GM18951 (cell line): ENCODE data around the gene LKAAEAR1.

ENCODE experiments used
- POLR2A ChIP-seq: IDR thresholded peaks from 4 replicates; pipeline ENCODE4 v1.6.1; 2011; ENCODE audit warnings: mild to moderate bottlenecking; ENCODE audit not compliant: insufficient read length, insufficient read depth; ENCODE audit errors: extremely low read depth
- in situ Hi-C: fragments of 300-500 bp; cut with MboI; formaldehyde crosslinking; loops from one replicate; pipeline ENCODE4 v1.12.0; 2022; ENCODE audit warnings: low sequenced_read_pairs, mixed read lengths, inconsistent platforms; ENCODE audit not compliant: unreplicated experiment

Gene LKAAEAR1

DNA sequence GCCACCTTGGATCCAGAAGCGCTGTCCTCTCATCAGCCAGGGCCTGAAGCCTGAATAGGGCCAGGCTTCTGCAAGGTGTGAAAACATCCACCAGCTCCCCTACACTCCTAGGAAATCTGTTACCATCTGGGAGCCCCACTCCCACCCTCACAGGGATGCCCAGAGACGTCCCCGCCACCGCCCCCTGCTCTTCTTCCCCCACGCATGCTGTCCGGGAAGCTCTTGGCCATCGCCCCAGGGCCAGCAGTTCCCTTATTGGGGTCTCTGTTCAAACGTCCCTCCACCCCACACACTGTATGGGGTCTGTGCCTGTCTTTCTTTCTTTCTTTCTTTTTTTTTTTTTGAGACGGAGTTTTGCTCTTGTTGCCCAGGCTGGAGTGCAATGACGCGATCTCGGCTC is 8.6 kb downstream of the LKAAEAR1 start:
- no peak for TF ChIP-seq POLR2A
- in situ Hi-C loops, result no loop called here

DNA sequence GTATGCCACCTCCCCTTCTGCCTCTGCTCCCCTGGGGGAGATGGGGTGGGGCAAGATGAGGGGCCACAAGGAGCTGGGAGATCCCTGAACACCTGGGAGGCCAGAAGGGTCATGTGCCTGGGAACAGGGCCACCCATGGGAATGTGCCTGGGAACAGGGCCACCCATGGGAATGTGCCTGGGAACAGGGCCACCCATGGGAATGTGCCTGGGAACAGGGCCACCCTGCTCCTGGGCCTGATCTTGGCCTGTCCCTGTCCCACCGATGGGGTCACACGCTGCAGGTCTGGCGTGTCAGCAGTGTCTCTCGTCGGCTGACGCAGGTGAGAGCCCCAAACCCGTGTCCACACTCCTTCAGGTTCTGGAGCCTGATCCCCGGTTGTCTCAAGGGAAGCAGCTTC is 9.2 kb downstream of the LKAAEAR1 start:
- no peak for TF ChIP-seq POLR2A
- in situ Hi-C loops, result no loop called here

DNA sequence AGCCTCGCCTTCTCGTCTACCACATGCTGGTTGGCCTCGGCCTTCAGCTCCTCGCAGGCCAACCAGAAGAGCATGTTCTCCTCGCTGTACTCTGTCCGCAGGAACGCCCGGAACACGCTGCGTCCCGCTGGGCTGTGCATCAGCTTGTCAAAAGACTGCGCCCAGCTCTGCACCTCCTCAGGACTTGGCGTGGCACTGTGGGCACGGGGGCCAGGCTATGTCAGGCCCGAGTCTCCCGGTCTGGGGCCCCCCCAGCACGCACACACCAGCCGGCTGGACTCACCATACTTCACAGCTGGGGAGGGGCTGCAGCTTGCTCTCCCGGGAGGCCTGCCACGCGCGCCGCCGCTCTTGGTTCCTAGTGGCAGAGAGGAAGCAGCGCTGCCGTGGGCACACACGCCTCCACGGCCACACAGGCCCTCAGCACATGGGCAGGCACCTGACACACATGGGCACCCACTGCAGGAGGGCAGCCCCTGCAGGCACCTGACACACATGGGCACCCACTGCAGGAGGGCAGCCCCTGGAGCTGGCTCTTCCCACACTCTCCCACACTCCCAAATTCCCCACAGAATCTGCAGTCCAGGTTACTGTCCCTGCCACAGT is 9.9 kb downstream of the LKAAEAR1 start:
- no peak for TF ChIP-seq POLR2A
- in situ Hi-C loops, result no loop called here

DNA sequence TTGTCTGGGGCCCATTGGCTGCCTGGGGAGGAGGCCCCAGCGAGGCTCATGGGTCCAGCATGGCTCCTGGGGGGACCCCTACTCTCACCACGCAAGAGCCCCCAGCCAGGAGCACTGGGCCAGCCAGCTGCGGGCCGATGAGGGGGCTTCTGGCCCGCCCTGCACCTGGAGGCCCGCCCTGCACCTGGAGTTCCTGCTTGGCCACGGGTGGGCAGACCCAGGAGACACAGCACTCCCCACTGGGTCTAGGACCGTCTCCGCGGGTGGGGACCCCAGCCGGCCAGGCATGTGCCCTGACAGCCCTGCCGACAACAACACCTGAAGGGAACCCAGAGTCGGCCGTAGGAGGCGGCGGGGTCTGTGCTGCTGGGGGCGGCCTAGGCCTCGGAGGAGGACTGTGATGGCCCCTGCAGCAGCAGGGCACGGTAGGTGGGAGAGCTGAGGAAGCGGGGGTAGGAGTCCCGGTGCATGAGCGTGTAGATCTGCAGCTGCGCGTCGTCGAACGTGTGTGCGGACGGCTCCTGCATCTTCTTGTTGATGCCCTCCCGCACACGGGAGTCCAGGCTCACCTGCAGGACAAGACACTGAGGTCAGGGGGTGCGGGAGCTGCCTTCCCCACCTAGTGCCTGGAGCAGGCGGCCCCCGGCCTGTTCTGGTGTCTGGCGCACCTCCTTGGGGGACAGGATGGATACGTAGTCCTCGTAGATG is 10.6 kb downstream of the LKAAEAR1 start:
- TF ChIP-seq POLR2A, result no peak
- in situ Hi-C loops, result no loop called here

DNA sequence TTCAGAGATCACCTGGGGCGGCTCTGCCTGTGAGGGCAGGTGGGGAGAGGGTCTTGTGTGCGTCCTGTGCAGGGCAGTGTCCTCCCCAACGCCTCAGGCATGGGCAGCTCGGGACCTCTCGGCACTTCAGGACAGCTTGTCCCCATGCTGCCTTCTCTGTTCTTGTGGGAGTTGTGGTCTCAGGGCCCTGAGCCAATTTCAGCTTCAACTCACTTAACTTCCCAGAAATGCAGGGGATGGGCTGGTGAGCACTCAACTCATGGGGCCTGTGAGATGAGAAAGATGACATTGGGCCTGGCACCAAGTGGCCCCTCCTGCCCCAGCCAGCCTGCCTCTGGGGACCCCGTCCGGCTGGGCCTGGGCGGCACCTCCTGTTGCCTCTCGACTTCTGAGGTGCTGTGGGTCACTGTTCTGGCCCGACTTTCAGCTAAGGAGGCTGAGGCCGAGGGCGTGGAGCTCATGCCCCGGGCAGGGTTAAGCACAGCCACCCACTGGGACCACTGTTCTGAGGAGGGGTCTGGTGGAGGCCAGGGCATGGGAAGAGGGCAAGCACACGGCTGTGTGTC is 11.6 kb downstream of the LKAAEAR1 start:
- in situ Hi-C loops, result no loop called here
- TF ChIP-seq POLR2A, result no peak

DNA sequence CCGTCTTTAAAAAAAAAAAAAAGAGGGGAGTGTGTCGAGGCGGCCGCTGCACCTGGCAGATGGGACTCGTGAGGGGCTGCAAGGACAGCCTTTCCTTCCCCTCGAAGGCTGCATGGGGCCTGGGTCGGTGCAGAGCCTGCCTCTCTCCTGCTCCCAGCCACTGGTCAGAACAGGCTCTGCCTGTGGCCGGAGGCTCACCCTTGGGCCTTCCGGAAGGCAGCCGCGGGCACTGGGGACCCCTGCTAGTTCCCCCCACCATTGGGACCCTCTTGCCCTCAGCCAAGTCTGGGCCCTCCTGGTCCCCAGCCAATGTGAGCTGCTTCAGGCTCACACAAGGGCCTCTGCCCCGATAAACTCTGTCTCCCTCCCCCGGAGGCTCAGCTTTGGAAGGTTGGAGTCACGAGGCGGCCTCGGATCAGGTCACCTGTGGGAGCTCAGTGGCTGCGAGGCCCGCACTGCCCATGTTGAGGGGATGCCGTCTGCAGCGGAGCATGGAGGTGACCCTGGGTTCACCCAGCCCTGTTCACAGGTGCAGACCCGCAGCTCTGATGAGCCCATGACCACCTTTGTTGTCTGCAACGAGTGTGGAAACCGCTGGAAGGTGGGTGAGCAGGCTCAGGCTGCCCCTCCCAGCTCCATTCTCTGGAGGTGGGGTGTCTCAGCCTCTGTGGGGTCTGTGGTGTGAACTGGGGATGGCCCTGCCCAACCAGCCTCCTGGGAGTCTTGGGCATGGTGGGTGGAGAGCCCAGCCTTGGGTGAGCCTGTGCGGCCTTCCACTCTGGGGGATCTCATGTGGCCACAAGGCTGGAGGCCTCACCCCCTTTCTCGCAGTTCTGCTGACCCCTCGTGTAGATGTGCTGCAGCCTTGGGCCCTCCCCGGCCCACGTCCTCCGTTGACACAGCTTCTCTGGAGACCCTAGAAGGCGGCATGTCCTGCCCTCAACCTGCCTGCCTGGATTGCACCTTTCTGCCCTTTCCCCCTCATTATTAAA is 12.6 kb downstream of the LKAAEAR1 start:
- peak; percentile 18 for TF ChIP-seq POLR2A
- in situ Hi-C loops, result no loop called here

DNA sequence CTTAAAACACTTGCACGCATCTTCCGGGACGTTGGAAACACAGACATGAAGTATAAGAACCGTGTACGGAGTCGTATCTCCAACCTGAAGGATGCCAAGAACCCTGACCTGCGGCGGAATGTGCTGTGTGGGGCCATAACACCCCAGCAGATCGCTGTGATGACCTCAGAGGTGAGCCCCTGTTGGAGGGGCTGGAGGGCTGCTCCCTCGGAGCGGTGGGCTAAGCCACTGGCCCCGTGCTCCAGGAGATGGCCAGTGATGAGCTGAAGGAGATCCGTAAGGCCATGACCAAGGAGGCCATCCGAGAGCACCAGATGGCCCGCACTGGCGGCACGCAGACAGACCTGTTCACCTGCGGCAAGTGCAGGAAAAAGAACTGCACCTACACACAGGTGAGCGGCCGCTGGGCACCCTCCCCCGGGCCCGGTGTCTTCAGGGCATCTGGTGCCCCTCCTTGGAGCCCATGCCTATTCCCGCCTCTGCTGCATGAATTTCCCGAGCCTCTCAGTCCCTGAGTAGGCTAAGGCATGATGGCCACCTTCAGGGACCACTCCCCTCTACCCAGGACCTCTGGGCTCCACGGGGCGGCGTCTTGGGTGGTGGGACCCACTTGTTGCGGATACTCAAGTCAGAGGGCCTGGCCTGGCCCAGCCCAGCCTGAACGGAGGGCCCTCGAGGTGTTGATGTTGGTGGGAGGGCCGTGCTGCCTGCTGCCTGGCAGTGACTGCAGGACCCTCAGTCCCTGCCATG is 13.8 kb downstream of the LKAAEAR1 start:
- no peak for TF ChIP-seq POLR2A
- in situ Hi-C loops, result no loop called here

DNA sequence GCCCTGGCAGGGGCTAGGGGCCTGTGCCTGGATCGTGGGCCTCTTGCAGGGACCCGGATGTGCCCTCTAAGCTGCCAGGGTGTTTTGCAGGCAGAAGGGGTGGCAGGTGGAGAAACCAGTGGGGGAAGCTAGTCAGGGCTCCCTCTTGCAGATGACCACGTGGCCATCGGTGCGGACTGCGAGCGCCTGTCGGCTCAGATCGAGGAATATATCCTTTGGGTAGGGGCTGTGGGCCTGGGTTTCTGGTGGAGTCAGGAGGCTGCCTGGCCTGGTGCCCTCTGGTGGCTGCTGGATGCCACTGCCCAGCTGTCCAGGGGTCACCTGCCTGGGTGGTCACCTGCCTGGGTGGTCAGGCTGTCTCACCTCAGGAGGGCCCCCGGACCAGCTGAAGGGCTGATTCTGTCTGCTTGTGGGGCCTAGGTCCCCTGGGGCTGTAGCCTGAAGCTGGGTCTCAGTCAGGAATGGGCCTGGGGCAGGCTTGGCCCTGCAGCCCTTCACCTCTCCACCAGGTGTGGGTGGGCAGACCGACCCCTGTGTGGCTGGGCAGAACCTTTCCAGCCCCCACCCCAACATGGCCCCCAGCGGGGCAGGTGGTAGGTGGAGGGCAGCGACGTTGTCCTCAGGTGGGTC is 14.5 kb downstream of the LKAAEAR1 start:
- in situ Hi-C loops, result no loop called here
- TF ChIP-seq POLR2A, result no peak

DNA sequence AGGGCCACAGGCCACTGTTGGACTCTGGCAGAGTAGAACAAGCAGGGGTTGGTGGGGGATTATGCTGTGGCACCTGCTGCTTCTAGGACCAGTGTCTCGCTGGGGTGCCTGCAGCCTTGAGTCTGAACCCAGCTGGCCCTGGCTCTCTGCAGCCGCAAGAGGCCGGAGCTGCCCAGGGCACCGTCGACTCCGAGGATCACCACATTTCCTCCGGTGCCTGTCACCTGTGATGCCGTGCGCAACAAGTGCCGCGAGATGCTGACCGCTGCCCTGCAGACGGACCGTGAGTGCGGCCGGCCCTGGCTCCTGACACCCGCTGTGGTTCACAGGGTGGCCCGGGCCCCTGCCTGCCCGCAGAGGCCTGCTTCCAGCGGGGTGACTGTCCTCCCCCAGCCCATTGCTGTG is 15.0 kb downstream of the LKAAEAR1 start:
- TF ChIP-seq POLR2A, result no peak
- in situ Hi-C loops, result no loop called here

DNA sequence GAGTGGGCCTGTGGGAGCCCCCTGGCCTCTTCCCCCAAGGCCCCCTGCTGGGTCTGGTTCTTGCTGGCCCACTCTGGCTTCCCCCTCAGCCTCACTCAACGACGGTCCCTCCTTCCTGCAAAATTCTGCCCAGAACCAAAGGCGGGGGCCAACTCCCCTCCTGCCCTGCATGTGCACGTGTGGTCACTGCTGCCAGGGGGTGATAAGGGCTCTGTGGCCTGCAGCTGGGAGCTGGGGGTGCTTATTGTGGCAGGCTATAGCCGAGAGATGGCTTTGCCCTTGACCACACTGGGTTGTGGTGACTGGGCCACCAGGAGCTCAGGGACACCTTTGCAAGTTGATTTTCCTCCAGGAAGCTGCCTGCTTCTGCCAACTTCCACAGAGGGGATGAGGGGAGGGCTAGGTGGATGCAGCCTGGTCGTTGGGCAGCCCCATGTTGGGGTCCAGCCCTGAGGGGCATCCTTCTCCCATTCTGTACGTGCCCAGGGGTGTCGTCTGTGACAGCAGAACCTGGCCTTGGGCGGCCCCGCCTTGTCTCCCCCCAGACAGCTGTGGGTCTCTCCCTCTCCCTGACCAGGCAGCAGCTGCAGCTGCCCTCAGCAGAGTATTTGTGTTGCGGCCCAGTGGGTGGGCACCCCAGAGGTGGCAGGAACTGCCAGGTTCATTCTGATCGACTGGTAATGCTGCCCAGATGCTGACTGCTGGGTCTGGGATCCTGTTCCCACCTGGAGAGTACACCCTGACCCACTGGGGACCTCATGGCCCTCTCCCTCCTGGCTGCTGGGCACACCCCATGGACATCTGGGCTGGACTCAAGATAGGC is 15.6 kb downstream of the LKAAEAR1 start:
- in situ Hi-C loops, result no loop called here
- no peak for TF ChIP-seq POLR2A

DNA sequence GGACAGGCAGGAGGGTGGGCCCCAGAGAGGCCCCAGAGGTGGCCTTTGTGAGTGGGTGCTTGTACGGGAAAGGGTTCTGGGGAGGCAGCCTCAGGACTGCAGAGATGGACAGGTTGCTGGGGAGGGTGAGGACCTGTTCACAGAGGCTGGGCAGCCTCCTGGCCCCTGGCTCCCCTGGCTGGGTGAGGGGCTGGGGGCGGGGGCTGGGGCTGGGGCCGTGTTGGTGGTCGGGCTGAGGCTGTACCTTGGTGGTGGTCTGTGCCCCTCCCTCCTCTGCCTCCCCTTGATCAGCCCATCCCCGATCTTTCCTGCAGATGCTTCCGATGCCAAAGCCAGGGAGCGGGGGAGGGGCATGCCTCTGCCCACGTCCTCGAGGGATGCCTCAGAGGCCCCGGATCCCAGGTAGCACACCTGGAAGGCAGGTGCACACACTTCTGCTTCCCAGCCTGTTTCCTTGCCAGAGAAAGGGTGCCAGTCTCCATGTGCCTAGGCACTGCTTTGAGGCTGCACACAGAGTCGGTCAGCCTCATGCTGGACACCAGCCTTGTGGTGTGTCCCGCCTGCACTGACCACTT is 16.4 kb downstream of the LKAAEAR1 start:
- in situ Hi-C loops, result no loop called here
- TF ChIP-seq POLR2A, result no peak
